A673 (cell line): Measurements from ENCODE around the gene PRDM12. TPM values are rescaled to one million over a fixed set of nuclear protein-coding genes. Genes with fewer than 3 reads are reported as not detected.

Source experiments
- BruUV-seq: library from RNA; stranded (reverse); fragments of 400-500 nt; replicated peaks from 2 replicates; lab custom pipeline; 2021; lab: Mats Ljungman, UMichigan
- CTCF ChIA-PET: fragments of 300-600 bp; sonication (Branson Sonifier 250); formaldehyde crosslinking; loops from one replicate; lab custom pipeline; 2022; ENCODE audit warnings: antibody characterized with exemption; lab: Charles Lee
- POLR2A ChIA-PET: fragments of 300-600 bp; sonication (Branson Sonifier 250); formaldehyde crosslinking; loops from one replicate; lab custom pipeline; 2022; ENCODE audit warnings: antibody characterized with exemption; ENCODE audit not compliant: low non-redundant PET; lab: Charles Lee
- DNase-seq: peaks from one replicate; pipeline ENCODE4 v3.0.0-alpha.2; 2015; ENCODE audit warnings: low spot score
- H3K27ac ChIP-seq: fragments of 200-600 bp; sonication (generic); 2 replicates; pipeline ENCODE4 v1.5.1; 2016; ENCODE audit warnings: mixed run types, low read depth, mild to moderate bottlenecking, mixed read lengths, antibody characterized with exemption, low read length; ENCODE audit not compliant: poor library complexity, severe bottlenecking
- H3K27me3 ChIP-seq: fragments of 200-600 bp; sonication (generic); replicated peaks from 2 replicates; pipeline ENCODE4 v1.6.1; 2017; ENCODE audit warnings: mixed run types, low read depth, mild to moderate bottlenecking, mixed read lengths, antibody characterized with exemption, low read length; ENCODE audit not compliant: insufficient read depth, poor library complexity
- H3K36me3 ChIP-seq: fragments of 200-600 bp; sonication (generic); 2 replicates; pipeline ENCODE4 v1.6.1; 2016; ENCODE audit warnings: mixed run types, mild to moderate bottlenecking, mixed read lengths, antibody characterized with exemption, low read length; ENCODE audit not compliant: insufficient read depth, poor library complexity, severe bottlenecking
- H3K4me1 ChIP-seq: fragments of 200-600 bp; sonication (generic); 2 replicates; pipeline ENCODE4 v1.6.1; 2017; ENCODE audit warnings: mixed run types, mild to moderate bottlenecking, mixed read lengths, antibody characterized with exemption, low read length; ENCODE audit not compliant: insufficient read depth, poor library complexity, severe bottlenecking
- H3K4me3 ChIP-seq: fragments of 200-600 bp; sonication (generic); 2 replicates; pipeline ENCODE4 v1.5.1; 2016; ENCODE audit warnings: low read depth, mixed run types, mild to moderate bottlenecking, mixed read lengths, low read length; ENCODE audit not compliant: poor library complexity, severe bottlenecking
- H3K9me3 ChIP-seq: fragments of 200-600 bp; sonication (generic); 2 replicates; pipeline ENCODE4 v1.6.1; 2016; ENCODE audit warnings: mixed run types, low read depth, mild to moderate bottlenecking, mixed read lengths, antibody characterized with exemption, low read length; ENCODE audit not compliant: poor library complexity, severe bottlenecking
- EZH2 ChIP-seq: fragments of 200-600 bp; sonication (generic); IDR thresholded peaks from 2 replicates; pipeline ENCODE4 v1.6.1; 2017; ENCODE audit warnings: borderline replicate concordance, low read depth, mild to moderate bottlenecking, mixed read lengths, antibody characterized with exemption, low read length; ENCODE audit not compliant: poor library complexity, severe bottlenecking
- intact Hi-C: fragments of 100-400 bp; cut with micrococcal nuclease; formaldehyde crosslinking; loops from one replicate; pipeline ENCODE4 v1.10.0; 2022; ENCODE audit not compliant: unreplicated experiment
- total RNA-seq: library from RNA; stranded (reverse); gene quantifications from 2 replicates; pipeline ENCODE4 v1.2.3, GENCODE V29; 2021
- TF ChIP-seq, protein P1 (sequence below): fragments of 300-800, 200-600 bp; sonication (generic); conservative IDR thresholded peaks from 2 replicates; pipeline ENCODE4 v1.5.1; 2017; ENCODE audit warnings: low read depth, mild to moderate bottlenecking, antibody characterized with exemption, low read length, moderate library complexity, mixed read lengths

PRDM12 gene
- total RNA-seq, 1 experiment from 2014 or later: not detected

DNA sequence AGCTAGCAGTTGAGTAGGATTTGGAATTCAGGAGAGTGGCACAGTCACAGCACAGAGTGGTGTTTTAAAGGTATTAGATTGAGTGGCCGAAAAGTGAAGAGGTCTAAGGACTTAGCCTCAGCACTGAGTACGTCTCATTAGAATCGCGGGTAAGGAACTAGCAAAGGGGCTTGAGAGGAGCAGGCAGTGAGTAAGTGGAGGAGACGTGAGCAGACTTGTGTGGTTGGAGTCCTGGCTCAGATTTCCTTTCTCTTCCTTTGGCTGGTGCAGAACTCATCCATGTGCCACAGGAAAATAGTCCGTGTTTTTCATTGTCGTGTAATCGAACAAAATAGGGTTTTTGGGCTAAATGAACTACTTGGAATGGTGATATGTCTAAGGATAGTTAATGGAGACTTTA lies 32.6 kb downstream of the PRDM12 start:
- intact Hi-C loops: no loop called here
- ChIA-PET POLR2A (no interaction called here), CTCF (no interaction called here)
- Histone ChIP-seq H3K9me3 (no peaks in the 10 kb centered on the region), H3K4me3 (no peak overlapping the region), H3K27me3 (no peaks in the 10 kb centered on the region), H3K27ac (no peak overlapping the region), H3K4me1 (peaks cover 9% of the 10 kb centered on the region), H3K36me3 (peaks cover 66% of the 10 kb centered on the region)
- DNase-seq: no peak
- TF ChIP-seq, protein P1, sequence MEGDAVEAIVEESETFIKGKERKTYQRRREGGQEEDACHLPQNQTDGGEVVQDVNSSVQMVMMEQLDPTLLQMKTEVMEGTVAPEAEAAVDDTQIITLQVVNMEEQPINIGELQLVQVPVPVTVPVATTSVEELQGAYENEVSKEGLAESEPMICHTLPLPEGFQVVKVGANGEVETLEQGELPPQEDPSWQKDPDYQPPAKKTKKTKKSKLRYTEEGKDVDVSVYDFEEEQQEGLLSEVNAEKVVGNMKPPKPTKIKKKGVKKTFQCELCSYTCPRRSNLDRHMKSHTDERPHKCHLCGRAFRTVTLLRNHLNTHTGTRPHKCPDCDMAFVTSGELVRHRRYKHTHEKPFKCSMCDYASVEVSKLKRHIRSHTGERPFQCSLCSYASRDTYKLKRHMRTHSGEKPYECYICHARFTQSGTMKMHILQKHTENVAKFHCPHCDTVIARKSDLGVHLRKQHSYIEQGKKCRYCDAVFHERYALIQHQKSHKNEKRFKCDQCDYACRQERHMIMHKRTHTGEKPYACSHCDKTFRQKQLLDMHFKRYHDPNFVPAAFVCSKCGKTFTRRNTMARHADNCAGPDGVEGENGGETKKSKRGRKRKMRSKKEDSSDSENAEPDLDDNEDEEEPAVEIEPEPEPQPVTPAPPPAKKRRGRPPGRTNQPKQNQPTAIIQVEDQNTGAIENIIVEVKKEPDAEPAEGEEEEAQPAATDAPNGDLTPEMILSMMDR: no peak
- TF ChIP-seq EZH2: no peak
- BruUV-seq: no TSS peak

DNA sequence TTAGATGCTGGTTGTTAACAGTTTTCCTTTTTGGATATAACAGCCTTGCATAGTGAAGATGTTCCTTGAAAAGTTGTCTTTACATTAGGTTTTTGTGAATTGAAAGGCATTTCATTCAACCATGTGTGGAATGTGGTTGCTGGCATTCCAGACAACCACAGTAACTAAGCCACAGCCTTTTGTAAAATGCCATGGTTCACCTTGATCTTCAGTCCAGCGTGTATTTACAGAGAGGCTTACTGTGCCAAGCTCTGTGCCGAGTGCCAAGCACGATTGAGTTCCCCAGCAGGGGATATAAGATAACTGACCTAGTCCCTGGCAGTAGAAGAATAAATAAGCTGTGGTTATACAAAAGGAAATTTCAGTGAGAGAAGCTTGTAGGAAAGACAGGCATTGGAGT lies 34.1 kb downstream of the PRDM12 start:
- intact Hi-C loops: no loop called here
- TF ChIP-seq EZH2: no peak
- TF ChIP-seq, protein P1: no peak
- ChIA-PET POLR2A (no interaction called here), CTCF (no interaction called here)
- BruUV-seq: no TSS peak
- no peaks in the 10 kb centered on the region for H3K9me3 ChIP-seq
- DNase-seq: no peak
- peaks cover 9% of the 10 kb centered on the region for H3K4me1 ChIP-seq
- H3K4me3 ChIP-seq: no peak overlapping the region
- peaks cover 80% of the 10 kb centered on the region for H3K36me3 ChIP-seq
- H3K27me3 ChIP-seq: no peaks in the 10 kb centered on the region
- H3K27ac ChIP-seq: no peak overlapping the region

DNA sequence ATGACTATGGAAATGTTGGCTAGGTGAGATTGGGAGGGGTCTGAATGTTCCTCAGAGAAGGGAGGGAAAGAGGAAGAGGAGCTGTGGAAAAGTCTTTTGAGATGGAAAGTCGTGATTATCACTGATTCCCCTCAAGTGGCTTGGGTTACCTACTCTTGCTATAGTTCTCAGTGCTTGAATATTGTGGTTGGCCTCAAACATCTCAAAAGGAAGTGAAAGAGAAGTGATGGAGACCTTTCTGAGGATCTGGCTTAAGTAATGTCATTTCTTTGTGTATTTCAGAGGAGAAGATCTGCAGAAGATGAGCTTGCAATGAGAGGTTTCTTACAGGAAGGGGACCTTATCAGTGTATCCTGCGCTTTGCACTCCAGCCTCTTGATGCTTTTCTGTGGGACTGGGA lies 34.7 kb downstream of the PRDM12 start:
- H3K27me3 ChIP-seq: no peaks in the 10 kb centered on the region
- CTCF ChIA-PET: no interaction called here
- no peak for DNase-seq
- intact Hi-C loops: no loop called here
- POLR2A ChIA-PET: no interaction called here
- TF ChIP-seq EZH2: no peak
- TF ChIP-seq, protein P1: no peak
- no peak overlapping the region for H3K27ac ChIP-seq
- H3K9me3 ChIP-seq: no peaks in the 10 kb centered on the region
- H3K4me1 ChIP-seq: peaks cover 9% of the 10 kb centered on the region
- no peak overlapping the region for H3K4me3 ChIP-seq
- peaks cover 85% of the 10 kb centered on the region for H3K36me3 ChIP-seq
- no TSS peak for BruUV-seq
